Activated T-cell treated with anti-CD3 and anti-CD28 coated beads for 24 hours (primary cell): ENCODE data around the gene HES4.

Experiments used
- DNase-seq: peaks from one replicate; pipeline ENCODE4 v3.0.0-alpha.2; 2020; ENCODE audit warnings: low read depth

HES4 gene

GRCh38 chr1:999725-1000356, at the start of gene HES4:
HES4 (minus strand) TSS chr1:1000097; CDS start chr1:999973, 124 bp downstream.
- peak; percentile 48 for DNase-seq

GRCh38 chr1:1048765-1049164, 48.9 kb upstream of the HES4 start:
- no peak for DNase-seq

- no peak for DNase-seq
These were observed 48.1 kb upstream of the HES4 start for GRCh38 chr1:1047963-1048362.

- no peak for DNase-seq
These were observed 47.5 kb upstream of the HES4 start for GRCh38 chr1:1047407-1047806.

- no peak for DNase-seq
These were observed 46.9 kb upstream of the HES4 start for GRCh38 chr1:1046767-1047166.

GRCh38 chr1:1046243-1046642, 46.3 kb upstream of the HES4 start:
- DNase-seq: no peak

GRCh38 chr1:1045129-1045528, 45.2 kb upstream of the HES4 start:
- DNase-seq: no peak

GRCh38 chr1:1044455-1045078, 44.7 kb upstream of the HES4 start:
- DNase-seq: no peak

- no peak for DNase-seq
These were observed 44.0 kb upstream of the HES4 start for GRCh38 chr1:1043921-1044320.

GRCh38 chr1:1043411-1043810, 43.5 kb upstream of the HES4 start:
- no peak for DNase-seq

- no peak for DNase-seq
These were observed 42.9 kb upstream of the HES4 start for GRCh38 chr1:1042835-1043234.

- DNase-seq: no peak
These were observed 42.0 kb upstream of the HES4 start for GRCh38 chr1:1041873-1042272.

GRCh38 chr1:1041092-1041523, 41.2 kb upstream of the HES4 start:
- no peak for DNase-seq

GRCh38 chr1:1040004-1040991, 40.4 kb upstream of the HES4 start:
- DNase-seq: peak; percentile 67

- DNase-seq: no peak
These were observed 39.4 kb upstream of the HES4 start for GRCh38 chr1:1039145-1039910.

GRCh38 chr1:1038694-1039093, 38.8 kb upstream of the HES4 start:
- no peak for DNase-seq

GRCh38 chr1:1037366-1038327, 37.8 kb upstream of the HES4 start:
- no peak for DNase-seq

GRCh38 chr1:1035291-1035943, 35.5 kb upstream of the HES4 start:
- no peak for DNase-seq

- no peak for DNase-seq
These were observed 34.5 kb upstream of the HES4 start for GRCh38 chr1:1034439-1034781.

GRCh38 chr1:1033731-1034438, 34.0 kb upstream of the HES4 start:
- no peak for DNase-seq
